H9 (cell line): Measurements from ENCODE around the gene AACS. TPM values are rescaled to one million over a fixed set of nuclear protein-coding genes. Genes with fewer than 3 reads are reported as not detected.

ENCODE experiments used
- DNase-seq: peaks from one replicate; pipeline ENCODE4 v3.0.0-alpha.2; 2017
- H2AFZ ChIP-seq: one replicate; pipeline ENCODE4 v1.6.1; 2013; ENCODE audit warnings: mild to moderate bottlenecking, low read length, control low read depth, moderate library complexity
- H2AK5ac ChIP-seq: 2 replicates; pipeline ENCODE4 v1.6.1; 2013; ENCODE audit warnings: low read length, control low read depth, mixed read lengths; ENCODE audit not compliant: insufficient read length
- H2BK120ac ChIP-seq: one replicate; pipeline ENCODE4 v1.6.1; 2013; ENCODE audit warnings: low read depth, mild to moderate bottlenecking, low read length, control low read depth, inconsistent platforms; ENCODE audit not compliant: poor library complexity, severe bottlenecking
- H2BK12ac ChIP-seq: 2 replicates; pipeline ENCODE4 v1.6.1; 2013; ENCODE audit warnings: low read length, control low read depth, mixed read lengths, low read depth; ENCODE audit not compliant: insufficient read length
- H2BK15ac ChIP-seq: 2 replicates; pipeline ENCODE4 v1.6.1; 2013; ENCODE audit warnings: low read depth, low read length, control low read depth
- H2BK20ac ChIP-seq: one replicate; pipeline ENCODE4 v1.6.1; 2013; ENCODE audit warnings: low read depth, mild to moderate bottlenecking, low read length, control low read depth, inconsistent platforms; ENCODE audit not compliant: poor library complexity, severe bottlenecking
- H2BK5ac ChIP-seq: 2 replicates; pipeline ENCODE4 v1.6.1; 2013; ENCODE audit warnings: low read length, control low read depth, mixed read lengths; ENCODE audit not compliant: insufficient read length
- H3K14ac ChIP-seq: 2 replicates; pipeline ENCODE4 v1.6.1; 2013; ENCODE audit warnings: low read length, control low read depth; ENCODE audit not compliant: insufficient read depth
- H3K18ac ChIP-seq: 2 replicates; pipeline ENCODE4 v1.6.1; 2013; ENCODE audit warnings: low read depth, mild to moderate bottlenecking, mixed read lengths, low read length, control low read depth; ENCODE audit not compliant: insufficient read length
- H3K23ac ChIP-seq: 2 replicates; pipeline ENCODE4 v1.6.1; 2013; ENCODE audit warnings: low read length, control low read depth, mixed read lengths, low read depth; ENCODE audit not compliant: insufficient read length
- H3K23me2 ChIP-seq: 2 replicates; pipeline ENCODE4 v1.6.1; 2013; ENCODE audit warnings: low read depth, mild to moderate bottlenecking, mixed read lengths, low read length, control low read depth; ENCODE audit not compliant: insufficient read length, poor library complexity, severe bottlenecking
- H3K27ac ChIP-seq: 2 replicates; pipeline ENCODE4 v1.5.1; 2013; ENCODE audit warnings: low read length, control low read depth, mixed read lengths, low read depth; ENCODE audit not compliant: insufficient read length
- H3K27me3 ChIP-seq: 2 replicates; pipeline ENCODE4 v1.6.1; 2013; ENCODE audit warnings: low read length, control low read depth, inconsistent platforms; ENCODE audit not compliant: insufficient read depth
- H3K4ac ChIP-seq: 2 replicates; pipeline ENCODE4 v1.6.1; 2013; ENCODE audit warnings: low read depth, mild to moderate bottlenecking, control low read depth, inconsistent platforms, low read length, moderate library complexity
- H3K4me1 ChIP-seq: 2 replicates; pipeline ENCODE4 v1.6.1; 2013; ENCODE audit warnings: low read length, control low read depth, inconsistent platforms; ENCODE audit not compliant: insufficient read depth
- H3K4me2 ChIP-seq: 2 replicates; pipeline ENCODE4 v1.6.1; 2013; ENCODE audit warnings: low read length, control low read depth, mixed read lengths; ENCODE audit not compliant: insufficient read length, insufficient read depth
- H3K56ac ChIP-seq: 2 replicates; pipeline ENCODE4 v1.6.1; 2013; ENCODE audit warnings: low read depth, mild to moderate bottlenecking, mixed read lengths, low read length, control low read depth; ENCODE audit not compliant: insufficient read length
- H3K79me1 ChIP-seq: 2 replicates; pipeline ENCODE4 v1.6.1; 2013; ENCODE audit warnings: low read depth, mild to moderate bottlenecking, moderate library complexity, low read length, control low read depth, inconsistent platforms; ENCODE audit not compliant: insufficient read depth, poor library complexity, severe bottlenecking
- H3K79me2 ChIP-seq: 2 replicates; pipeline ENCODE4 v1.6.1; 2013; ENCODE audit warnings: low read length, control low read depth, inconsistent platforms; ENCODE audit not compliant: insufficient read depth
- H3K9ac ChIP-seq: 2 replicates; pipeline ENCODE4 v1.6.1; 2013; ENCODE audit warnings: low read length, control low read depth, mixed read lengths; ENCODE audit not compliant: insufficient read length; ENCODE audit errors: extremely low read depth
- H3K9me3 ChIP-seq: one replicate; pipeline ENCODE4 v1.6.1; 2013; ENCODE audit warnings: low read depth, low read length, inconsistent platforms; ENCODE audit not compliant: control insufficient read depth
- H3T11ph ChIP-seq: one replicate; pipeline ENCODE4 v1.6.1; 2013; ENCODE audit warnings: mild to moderate bottlenecking, low read length, control low read depth, inconsistent platforms
- H4K20me1 ChIP-seq: one replicate; pipeline ENCODE4 v1.6.1; 2013; ENCODE audit not compliant: control insufficient read depth, insufficient read length, insufficient read depth
- H4K5ac ChIP-seq: 2 replicates; pipeline ENCODE4 v1.6.1; 2013; ENCODE audit warnings: low read depth, mild to moderate bottlenecking, mixed read lengths, low read length, control low read depth; ENCODE audit not compliant: insufficient read length
- H4K8ac ChIP-seq: replicated peaks from 2 replicates; pipeline ENCODE4 v1.6.1; 2013; ENCODE audit warnings: low read length, control low read depth, mixed read lengths, low read depth; ENCODE audit not compliant: insufficient read length
- H4K91ac ChIP-seq: 2 replicates; pipeline ENCODE4 v1.6.1; 2013; ENCODE audit warnings: low read depth, mild to moderate bottlenecking, moderate library complexity, mixed read lengths, low read length, control low read depth; ENCODE audit not compliant: insufficient read length
- H3K27ac Mint-ChIP-seq, 3 experiments: 2 replicates in 2 of 3; 3 replicates in 1 of 3; pipeline ENCODE4 v1.8.0; 2020 to 2021; ENCODE audit warnings: mixed read lengths in 3 of 3, mild to moderate bottlenecking in 1 of 3, moderate library complexity in 1 of 3
- H3K27me3 Mint-ChIP-seq: 2 replicates; pipeline ENCODE4 v1.8.0; 2021; ENCODE audit warnings: low read depth, mild to moderate bottlenecking, moderate library complexity, mixed read lengths
- H3K36me3 Mint-ChIP-seq, 3 experiments: 2 replicates in 2 of 3; 3 replicates in 1 of 3; pipeline ENCODE4 v1.8.0; 2020 to 2021; ENCODE audit warnings: low read depth in 3 of 3, mixed read lengths in 3 of 3; ENCODE audit not compliant: insufficient read depth in 1 of 3
- H3K4me1 Mint-ChIP-seq, 2 experiments: 2 replicates each; pipeline ENCODE4 v1.8.0; 2020; ENCODE audit warnings: mixed read lengths in 2 of 2
- H3K4me3 Mint-ChIP-seq, 2 experiments: 2 replicates in 1 of 2; 3 replicates in 1 of 2; pipeline ENCODE4 v1.8.0; 2020 to 2021; ENCODE audit warnings: mild to moderate bottlenecking in 2 of 2, mixed read lengths in 2 of 2, moderate library complexity in 1 of 2
- H3K9me3 Mint-ChIP-seq, 2 experiments: 2 replicates in 1 of 2; 3 replicates in 1 of 2; pipeline ENCODE4 v1.8.0; 2020; ENCODE audit warnings: mild to moderate bottlenecking in 2 of 2, mixed read lengths in 2 of 2, moderate library complexity in 1 of 2
- WGBS: extraction: QIAGEN DNeasy Blood & Tissue Kit; methylation state at CpG from one replicate; pipeline ENCODE4 v1.1.7; 2013; ENCODE audit warnings: missing lambda C conversion rate, low lambda C conversion rate, mixed read lengths; ENCODE audit not compliant: insufficient read length; ENCODE audit errors: extremely low coverage; 5-methylcytosine and 5-hydroxymethylcytosine counted together
- total RNA-seq: library from RNA; stranded (reverse); gene quantifications from 2 replicates; pipeline ENCODE4 v1.2.1, GENCODE V29; 2021
- TF ChIP-seq, protein P1 (sequence below): fragments of 200-600 bp; sonication (generic); conservative IDR thresholded peaks from 3 replicates; pipeline ENCODE4 v1.8.0; 2021; ENCODE audit warnings: antibody characterized with exemption, mild to moderate bottlenecking

AACS gene
- total RNA-seq, 1 experiment from 2014 or later: 35.0 TPM

GRCh38 chr12:125172231-125172850 lies 107.1 kb downstream of the AACS start:
- Histone ChIP-seq H2BK12ac (no peak overlapping the region), H3K79me1 (no peaks in the 10 kb centered on the region), H3K14ac (no peak overlapping the region), H2AK5ac (no peak overlapping the region), H3K27ac (no peak overlapping the region), H4K5ac (no peak overlapping the region), H2AFZ (no peak overlapping the region), H3K27me3 (no peaks in the 10 kb centered on the region; the same call in 1 of the 2 replicates), H3K23ac (no peak overlapping the region), H2BK15ac (no peak overlapping the region), H3K9me3 (no peaks in the 10 kb centered on the region), H3K9ac (no peak overlapping the region), H3K4ac (no peak overlapping the region), H3K4me2 (no peak overlapping the region), H3K4me1 (no peaks in the 10 kb centered on the region), H4K8ac (no peak overlapping the region), H2BK5ac (no peak overlapping the region), H3T11ph (no peak overlapping the region), H3K18ac (no peak overlapping the region), H2BK20ac (no peak overlapping the region), H4K20me1 (no peaks in the 10 kb centered on the region), H4K91ac (no peak overlapping the region), H2BK120ac (no peak overlapping the region), H3K56ac (no peak overlapping the region), H3K79me2 (no peaks in the 10 kb centered on the region), H3K23me2 (no peaks in the 10 kb centered on the region)
- no peak overlapping the region for H3K4me3 Mint-ChIP-seq
- no CpG with 5 or more reads among the region's 9 CpGs for WGBS
- DNase-seq: no peak
- peaks cover 26% of the 10 kb centered on the region for H3K27me3 Mint-ChIP-seq
- TF ChIP-seq, protein P1, sequence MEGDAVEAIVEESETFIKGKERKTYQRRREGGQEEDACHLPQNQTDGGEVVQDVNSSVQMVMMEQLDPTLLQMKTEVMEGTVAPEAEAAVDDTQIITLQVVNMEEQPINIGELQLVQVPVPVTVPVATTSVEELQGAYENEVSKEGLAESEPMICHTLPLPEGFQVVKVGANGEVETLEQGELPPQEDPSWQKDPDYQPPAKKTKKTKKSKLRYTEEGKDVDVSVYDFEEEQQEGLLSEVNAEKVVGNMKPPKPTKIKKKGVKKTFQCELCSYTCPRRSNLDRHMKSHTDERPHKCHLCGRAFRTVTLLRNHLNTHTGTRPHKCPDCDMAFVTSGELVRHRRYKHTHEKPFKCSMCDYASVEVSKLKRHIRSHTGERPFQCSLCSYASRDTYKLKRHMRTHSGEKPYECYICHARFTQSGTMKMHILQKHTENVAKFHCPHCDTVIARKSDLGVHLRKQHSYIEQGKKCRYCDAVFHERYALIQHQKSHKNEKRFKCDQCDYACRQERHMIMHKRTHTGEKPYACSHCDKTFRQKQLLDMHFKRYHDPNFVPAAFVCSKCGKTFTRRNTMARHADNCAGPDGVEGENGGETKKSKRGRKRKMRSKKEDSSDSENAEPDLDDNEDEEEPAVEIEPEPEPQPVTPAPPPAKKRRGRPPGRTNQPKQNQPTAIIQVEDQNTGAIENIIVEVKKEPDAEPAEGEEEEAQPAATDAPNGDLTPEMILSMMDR: no peak
- H3K27ac Mint-ChIP-seq: no peak overlapping the region
- H3K36me3 Mint-ChIP-seq: no peaks in the 10 kb centered on the region; a peak in 1 of 7 replicates
- H3K9me3 Mint-ChIP-seq: peaks cover 5 to 6% of the 10 kb centered on the region in 2 experiments; a peak in 4 of 5 replicates
- peaks cover 0 to 4% of the 10 kb centered on the region in 2 experiments; a peak in 1 of 4 replicates for H3K4me1 Mint-ChIP-seq
